ENCODE data around the gene DNAJC3. TPM values are rescaled to one million over a fixed set of nuclear protein-coding genes. Genes with fewer than 3 reads are reported as not detected.

DNAJC3 gene
- total and polyA plus RNA-seq, 2 of the 8 experiments (the other 6 are each of a cell fraction or from before 2014, with no cell fraction given): 4.3 to 24.1 TPM

DNA sequence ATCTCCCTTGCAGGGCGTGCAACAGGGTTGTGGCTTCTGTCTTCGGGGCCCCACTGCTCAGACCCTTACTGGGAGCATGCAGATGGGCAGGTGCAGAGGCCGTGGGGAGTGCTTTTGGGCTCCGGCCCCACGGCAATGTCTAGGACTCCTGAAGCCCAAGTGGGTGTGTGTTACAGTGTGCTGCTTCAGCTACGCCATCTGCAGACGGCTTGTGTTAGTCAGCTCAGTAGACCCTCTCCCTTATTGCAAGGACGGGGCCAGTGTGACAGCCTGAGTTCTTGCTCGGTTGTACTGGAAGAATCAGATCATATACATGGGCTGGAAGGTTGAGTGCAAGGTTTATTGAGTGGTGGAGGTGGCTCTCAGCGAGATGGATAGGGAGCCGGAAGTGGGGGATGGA is 39.3 kb downstream of the DNAJC3 start:
- no peak overlapping the region for H2BK12ac ChIP-seq (ENCODE audit: low read depth, low read length)
- 89% methylated on average over 11 of the region's 11 CpGs; no CpG with 5 or more reads in 1 of the 2 experiments for WGBS, 2 experiments (ENCODE audit: extremely low coverage in 1 of 2, insufficient coverage in 1 of 2, insufficient read length in 1 of 2, insufficient replicate concordance in 2 of 2, low coverage in 1 of 2, low lambda C conversion rate in 2 of 2, missing lambda C conversion rate in 1 of 2)
- H2AK5ac ChIP-seq (ENCODE audit: low read depth, low read length): no peak overlapping the region
- no peak overlapping the region for H2BK5ac ChIP-seq (ENCODE audit: low read depth, low read length)
- H3K4me1 ChIP-seq (replicated peaks in 1 of 4; ENCODE audit: control insufficient read depth in 3 of 4, insufficient read depth in 4 of 4, low read length in 3 of 4): no peaks in the 10 kb centered on the region
- no peak overlapping the region for H3K18ac ChIP-seq (ENCODE audit: extremely low read depth, low read length)
- no peak overlapping the region for H4K5ac ChIP-seq (ENCODE audit: insufficient read length, low read depth, low read length)
- DNase-seq (ENCODE audit: low read depth in 1 of 2, low spot score in 2 of 2) (no peak), FAIRE-seq (no peak)
- H3K23me2 ChIP-seq (ENCODE audit: low read depth, low read length): no peaks in the 10 kb centered on the region; the same call in 1 of the 2 replicates
- H3K56ac ChIP-seq (replicated peaks; ENCODE audit: insufficient read length, low read depth, low read length): no peak overlapping the region
- no peak overlapping the region for H4K8ac ChIP-seq (ENCODE audit: extremely low read depth, insufficient read depth, low read length)
- H3K4me2 ChIP-seq (ENCODE audit: insufficient read depth in 1 of 2, low read depth in 2 of 2, low read length in 2 of 2): no peak overlapping the region
- H3K27me3 ChIP-seq (replicated peaks in 1 of 4; ENCODE audit: control insufficient read depth in 3 of 4, extremely low read depth in 1 of 4, insufficient read depth in 3 of 4, low read length in 3 of 4): no peaks in the 10 kb centered on the region
- no peak overlapping the region for H2BK15ac ChIP-seq (ENCODE audit: low read length)
- no peak overlapping the region for H3K4me3 ChIP-seq (ENCODE audit: extremely low read depth in 1 of 4, insufficient read depth in 2 of 4, low read depth in 3 of 4, low read length in 4 of 4)
- H2BK20ac ChIP-seq (ENCODE audit: low read length): no peak overlapping the region
- H3K79me2 ChIP-seq (ENCODE audit: control insufficient read depth in 1 of 2, insufficient read depth in 2 of 2, low read length in 2 of 2): no peaks in the 10 kb centered on the region
- no peaks in the 10 kb centered on the region for H3K36me3 ChIP-seq (ENCODE audit: control insufficient read depth in 2 of 4, insufficient read depth in 4 of 4, low read length in 3 of 4)
- H2AFZ ChIP-seq (ENCODE audit: low read length): no peak overlapping the region
- H3K14ac ChIP-seq (ENCODE audit: insufficient read length): no peak overlapping the region
- H3K9ac ChIP-seq (replicated peaks in 1 of 4; ENCODE audit: extremely low read depth in 1 of 4, low read depth in 3 of 4, low read length in 3 of 4): no peak overlapping the region
- no peak overlapping the region for H3K23ac ChIP-seq (ENCODE audit: insufficient read length)
- H3K4ac ChIP-seq (replicated peaks; ENCODE audit: insufficient read length, low read depth, low read length): no peak overlapping the region
- no peaks in the 10 kb centered on the region for H3K79me1 ChIP-seq (ENCODE audit: low read depth, low read length)
- no peak overlapping the region for H2BK120ac ChIP-seq (replicated peaks; ENCODE audit: low read depth, low read length)
- H3K9me3 ChIP-seq (ENCODE audit: insufficient read depth in 2 of 2, low read depth in 1 of 2, low read length in 1 of 2): no peaks in the 10 kb centered on the region
- H3K27ac ChIP-seq (ENCODE audit: low read depth, low read length): no peak overlapping the region
- POLR2A ChIA-PET (ENCODE audit: partially characterized antibody): no interaction called here
- no peaks in the 10 kb centered on the region for H4K20me1 ChIP-seq (replicated peaks in 1 of 2; ENCODE audit: control insufficient read depth in 1 of 2, insufficient read depth in 2 of 2, low read length in 2 of 2)
- CTCF ChIA-PET (ENCODE audit: partially characterized antibody): interaction anchor here (0.8 to 1.2 kb wide), 3 partner anchors 12 to 18 kb away, joined by 3 to 5 read pairs (median 3); no protein-coding TSS in a partner anchor
- H4K91ac ChIP-seq (replicated peaks; ENCODE audit: insufficient read length, low read length): no peak overlapping the region
- TF ChIP-seq TAF1 (IDR thresholded peaks at IDR 0.05; ENCODE audit: low read depth, low read length): no peak
- no peak for TF ChIP-seq KDM4A (IDR thresholded peaks at IDR 0.05; ENCODE audit: low read depth, low read length, severe bottlenecking)
- TF ChIP-seq HDAC2 (IDR thresholded peaks at IDR 0.05; ENCODE audit: borderline replicate concordance in 1 of 2, low read depth in 2 of 2, low read length in 2 of 2): no peak
- no peak for TF ChIP-seq GTF2F1 (IDR thresholded peaks at IDR 0.05; ENCODE audit: borderline replicate concordance, low read depth, low read length)
- TF ChIP-seq SP4 (IDR thresholded peaks at IDR 0.05; ENCODE audit: low read length): no peak
- no peak for TF ChIP-seq KDM5A (IDR thresholded peaks at IDR 0.05; ENCODE audit: low read length)
- TF ChIP-seq GABPA (IDR thresholded peaks at IDR 0.05; ENCODE audit: borderline replicate concordance, insufficient read depth, low read length): no peak
- no peak for TF ChIP-seq RFX5 (IDR thresholded peaks at IDR 0.05; ENCODE audit: borderline replicate concordance, low read depth, low read length)
- TF ChIP-seq, protein P1, sequence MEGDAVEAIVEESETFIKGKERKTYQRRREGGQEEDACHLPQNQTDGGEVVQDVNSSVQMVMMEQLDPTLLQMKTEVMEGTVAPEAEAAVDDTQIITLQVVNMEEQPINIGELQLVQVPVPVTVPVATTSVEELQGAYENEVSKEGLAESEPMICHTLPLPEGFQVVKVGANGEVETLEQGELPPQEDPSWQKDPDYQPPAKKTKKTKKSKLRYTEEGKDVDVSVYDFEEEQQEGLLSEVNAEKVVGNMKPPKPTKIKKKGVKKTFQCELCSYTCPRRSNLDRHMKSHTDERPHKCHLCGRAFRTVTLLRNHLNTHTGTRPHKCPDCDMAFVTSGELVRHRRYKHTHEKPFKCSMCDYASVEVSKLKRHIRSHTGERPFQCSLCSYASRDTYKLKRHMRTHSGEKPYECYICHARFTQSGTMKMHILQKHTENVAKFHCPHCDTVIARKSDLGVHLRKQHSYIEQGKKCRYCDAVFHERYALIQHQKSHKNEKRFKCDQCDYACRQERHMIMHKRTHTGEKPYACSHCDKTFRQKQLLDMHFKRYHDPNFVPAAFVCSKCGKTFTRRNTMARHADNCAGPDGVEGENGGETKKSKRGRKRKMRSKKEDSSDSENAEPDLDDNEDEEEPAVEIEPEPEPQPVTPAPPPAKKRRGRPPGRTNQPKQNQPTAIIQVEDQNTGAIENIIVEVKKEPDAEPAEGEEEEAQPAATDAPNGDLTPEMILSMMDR (IDR thresholded peaks at IDR 0.05; ENCODE audit: control extremely low read depth in 1 of 3, insufficient read depth in 1 of 3, low read depth in 1 of 3, low read length in 3 of 3): peak; percentile 24 to 33 (median 32); a peak in 3 of 4 replicates
- TF ChIP-seq RAD21 (IDR thresholded peaks at IDR 0.05 in 1 of 2, conservative IDR thresholded peaks at IDR 0.05 in 1 of 2; ENCODE audit: low read depth in 2 of 2, low read length in 2 of 2): peak; percentile 37 to 45
- no peak for TF ChIP-seq KDM1A (IDR thresholded peaks at IDR 0.05; ENCODE audit: borderline replicate concordance, low read length)
